KBM-7 (cell line): ENCODE results near the gene TSEN54.
"Not testable (repeated sequence)": the region's sequence is repeated elsewhere in the genome, so short reads cannot be mapped to it uniquely, and the experiment has no call there.

Experiments used
- DNase-seq: peaks from one replicate; pipeline ENCODE4 v3.0.0-alpha.2; 2015
- in situ Hi-C: fragments of 300-500 bp; cut with MboI; formaldehyde crosslinking; loops from 2 replicates; pipeline ENCODE4 v1.14.3; 2020; ENCODE audit warnings: low sequenced_read_pairs, low pct_unique_long_range_greater_than_20kb, mixed read lengths

Gene TSEN54

DNA sequence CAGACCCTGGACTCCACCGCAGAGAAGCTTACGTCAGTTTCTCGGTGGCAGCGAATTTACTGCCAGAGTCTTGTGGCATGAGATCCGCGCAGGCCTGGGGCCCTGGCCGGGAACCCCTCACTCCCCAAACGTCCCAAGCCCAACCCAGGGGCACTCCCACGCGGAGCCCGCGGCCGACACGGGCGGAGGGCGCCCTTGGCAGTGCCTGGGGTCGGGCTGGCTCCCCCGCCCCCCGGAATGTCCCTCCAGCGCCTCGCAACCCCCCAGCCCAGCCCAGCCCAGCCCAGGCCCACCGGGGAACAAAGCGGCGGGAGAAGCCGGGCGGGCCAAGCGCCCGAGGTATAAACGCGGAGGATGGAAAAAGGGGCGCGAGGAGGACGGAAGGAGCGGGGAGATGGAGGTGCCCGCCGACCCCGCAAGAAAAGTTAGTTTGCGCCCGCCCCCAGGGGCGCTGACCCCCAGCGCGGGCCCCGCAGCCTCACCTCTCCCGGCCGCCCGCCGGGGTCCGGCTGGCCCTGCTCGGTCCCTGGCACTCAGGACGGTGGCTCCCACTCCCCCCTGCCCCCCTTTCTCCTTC is 1.3 kb upstream of the TSEN54 start:
- in situ Hi-C loops, result no loop called here
- DNase-seq, result no peak

DNA sequence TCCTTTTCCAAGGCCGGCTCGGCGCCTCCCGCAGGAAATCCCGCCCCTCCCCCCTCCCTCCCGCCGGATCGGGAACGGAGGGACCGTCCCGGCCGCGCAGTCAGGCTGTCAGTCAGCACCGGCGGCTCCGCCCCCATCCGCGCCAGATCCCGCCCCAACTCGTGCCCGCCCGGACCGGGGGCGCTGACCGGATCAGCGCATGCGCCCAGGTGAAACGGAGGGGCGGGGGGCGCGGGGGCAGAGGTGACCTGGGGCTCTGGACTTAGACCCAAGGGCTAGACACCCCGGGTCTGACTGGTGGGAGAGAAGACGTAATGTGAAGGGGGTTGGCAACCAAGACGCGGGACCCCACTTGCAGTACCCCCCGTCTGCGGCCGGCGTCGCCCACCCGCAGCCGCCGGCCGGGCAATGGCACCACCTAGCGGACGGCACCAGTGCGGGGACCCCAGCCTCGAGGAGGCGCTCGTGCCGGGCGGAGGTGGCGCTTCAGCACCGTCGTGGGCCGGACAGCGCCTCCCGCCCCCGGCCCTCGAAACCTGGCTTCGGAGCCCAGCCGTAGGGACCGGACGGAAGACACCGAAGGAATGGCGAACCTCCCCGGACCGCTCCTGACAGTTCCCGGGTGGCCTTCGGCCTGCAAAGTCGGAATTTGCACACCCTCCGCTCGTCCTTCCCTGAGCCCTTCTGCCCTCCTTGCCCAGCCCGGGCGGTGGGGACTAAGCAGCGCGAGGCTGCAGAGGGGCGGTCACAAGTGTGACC is 653 bp upstream of the TSEN54 start, which contains the start of gene CASKIN2:
Gene CASKIN2 (minus strand): TSS at position 42 of the 759 bp plus-strand sequence. CDS start 1,733 bp downstream, outside the sequence.
- in situ Hi-C loops, result no loop called here

DNA sequence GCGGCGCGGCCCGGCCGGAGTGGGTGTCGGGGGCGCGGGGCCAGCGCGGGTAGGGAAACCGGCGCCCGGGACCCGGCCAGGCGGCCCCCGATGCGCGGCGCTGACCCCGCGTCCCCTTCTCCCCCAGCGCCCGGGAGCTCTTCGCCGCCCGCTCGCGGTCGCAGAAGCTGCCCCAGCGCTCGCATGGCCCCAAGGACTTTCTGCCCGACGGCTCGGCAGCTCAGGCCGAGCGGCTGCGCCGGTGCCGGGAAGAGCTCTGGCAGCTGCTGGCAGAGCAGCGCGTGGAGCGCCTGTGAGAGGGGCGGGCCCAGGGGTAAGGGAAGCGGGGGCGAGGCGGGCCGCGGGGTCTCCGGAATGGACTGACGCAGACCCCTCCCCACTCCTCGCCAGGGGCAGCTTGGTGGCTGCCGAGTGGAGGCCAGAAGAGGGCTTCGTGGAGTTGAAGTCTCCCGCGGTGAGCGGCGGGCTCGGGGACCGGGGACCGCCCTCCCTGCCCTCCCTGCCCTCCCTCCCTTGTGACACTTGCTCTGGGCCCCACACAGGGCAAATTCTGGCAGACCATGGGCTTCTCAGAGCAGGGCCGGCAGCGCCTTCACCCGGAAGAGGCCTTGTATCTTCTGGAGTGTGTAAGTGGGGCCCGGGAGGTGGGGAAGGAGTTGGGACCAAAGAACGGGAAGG is 430 bp downstream of the TSEN54 start:
- in situ Hi-C loops, result no loop called here
- DNase-seq, result peak; percentile 51

More for the DNA sequence above, 653 bp upstream of the TSEN54 start, which contains the start of gene CASKIN2:
- peak; percentile 87 for DNase-seq

DNA sequence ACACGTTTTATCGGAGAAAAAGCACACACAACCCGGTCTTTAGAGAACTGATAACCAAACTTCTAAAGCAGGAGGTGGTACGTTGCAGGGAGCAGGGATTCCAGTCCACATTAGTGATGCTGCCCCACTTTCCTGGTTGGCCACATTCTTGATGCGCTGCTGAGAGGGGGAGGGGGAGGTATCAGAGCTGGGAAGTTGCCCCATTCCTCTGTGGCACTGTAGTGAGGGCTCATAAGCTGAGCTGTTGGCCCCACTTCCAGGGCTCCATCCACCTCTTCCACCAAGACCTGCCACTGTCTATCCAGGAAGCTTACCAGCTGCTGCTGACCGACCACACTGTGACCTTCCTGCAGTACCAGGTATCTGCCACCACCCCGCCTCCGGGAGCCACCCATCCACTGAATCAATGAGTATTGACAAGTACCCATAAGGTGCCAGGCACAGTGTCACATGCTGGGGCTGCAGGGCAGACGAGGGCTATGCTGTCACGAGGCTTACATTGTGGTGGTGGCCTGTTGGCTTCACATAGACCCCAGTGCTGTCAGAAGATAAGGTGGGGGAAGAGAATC is 1.1 kb downstream of the TSEN54 start:
- in situ Hi-C loops, result no loop called here
- peak; percentile 32 for DNase-seq

DNA sequence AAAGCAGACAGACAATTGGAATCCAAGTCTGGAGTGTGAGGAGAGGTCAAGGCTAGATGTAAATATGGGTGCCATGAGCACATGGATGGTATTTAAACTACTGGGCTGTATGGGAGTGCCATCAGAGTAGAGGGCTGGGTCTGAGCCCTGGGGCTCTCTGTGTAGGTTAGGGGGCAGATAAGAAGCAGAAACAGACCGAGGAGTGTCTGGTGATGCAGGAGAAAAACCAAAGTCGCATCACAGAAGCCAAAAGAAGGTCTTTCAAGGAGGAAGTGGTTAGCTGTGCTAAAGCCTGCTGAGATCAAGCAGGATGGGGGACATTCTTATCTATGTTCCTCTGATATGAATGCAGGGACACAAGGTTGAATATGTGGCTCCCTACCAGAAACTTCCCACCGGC is 1.9 kb downstream of the TSEN54 start:
- in situ Hi-C loops, result no loop called here
- DNase-seq, result peak; percentile 70

DNA sequence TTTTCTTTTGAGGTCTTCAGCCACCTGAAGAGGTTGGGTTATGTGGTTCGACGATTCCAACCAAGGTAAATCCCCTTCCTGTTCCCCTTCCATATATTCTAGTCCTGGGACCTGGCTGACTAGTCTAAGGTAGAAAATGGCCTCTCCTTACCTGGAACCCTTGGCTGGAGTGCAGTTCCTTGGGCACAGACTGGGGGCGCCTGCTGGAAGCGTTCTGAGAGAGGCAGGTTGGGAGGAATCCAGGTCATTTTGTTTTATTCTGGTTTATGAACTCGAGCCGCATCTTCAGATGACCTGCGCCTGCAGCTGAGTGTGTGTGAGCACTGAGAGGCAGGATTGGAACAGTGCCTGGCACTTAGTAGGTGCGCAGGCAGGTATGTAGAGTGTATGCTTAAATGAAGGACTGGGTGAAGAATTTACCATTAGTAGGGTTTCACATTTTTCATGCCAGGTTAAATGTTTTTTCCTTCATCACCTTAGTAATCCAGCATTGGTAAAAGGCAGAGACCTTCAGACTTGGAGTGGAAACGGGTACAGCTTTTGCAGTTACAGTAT is 2.7 kb downstream of the TSEN54 start:
- no peak for DNase-seq
- in situ Hi-C loops, result no loop called here

DNA sequence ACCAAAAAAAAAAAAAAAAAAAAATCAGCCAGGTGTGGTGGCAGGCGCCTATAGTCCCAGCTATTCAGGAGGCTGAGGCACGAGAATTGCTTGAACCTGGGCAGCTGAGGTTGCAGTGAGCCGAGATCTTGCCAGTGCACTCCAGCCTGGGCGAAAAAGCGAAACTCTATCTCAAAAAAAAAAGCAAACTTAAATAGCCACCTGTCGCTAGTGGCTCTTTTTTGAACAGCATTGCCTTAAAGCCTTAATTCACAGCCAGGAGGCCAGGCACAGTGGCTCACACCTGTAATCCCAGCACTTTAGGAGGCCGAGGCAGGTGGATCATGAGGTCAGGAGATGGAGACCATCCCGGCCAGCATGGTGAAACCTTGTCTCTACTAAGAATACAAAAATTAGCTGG is 4.1 kb downstream of the TSEN54 start:
- DNase-seq, in situ Hi-C loops: not testable (repeated sequence)

DNA sequence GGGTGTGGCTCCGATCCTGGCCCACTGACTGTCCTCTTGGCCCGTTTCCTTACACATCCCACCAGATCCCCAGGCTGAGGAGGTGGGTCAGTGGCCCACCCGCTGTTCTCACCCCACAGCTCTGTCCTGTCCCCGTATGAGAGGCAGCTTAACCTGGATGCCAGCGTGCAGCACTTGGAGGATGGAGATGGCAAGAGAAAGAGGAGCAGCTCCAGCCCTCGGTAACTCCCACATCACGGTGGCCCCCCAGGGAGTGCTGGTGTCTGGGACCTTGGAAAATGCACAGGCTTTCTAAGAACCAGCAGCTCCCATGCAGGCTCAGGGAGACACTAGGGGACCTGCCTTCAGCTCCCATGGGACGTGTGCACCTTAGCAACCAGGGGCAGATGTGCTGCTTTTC is 5.0 kb downstream of the TSEN54 start:
- in situ Hi-C loops, result no loop called here
- DNase-seq, result no peak

DNA sequence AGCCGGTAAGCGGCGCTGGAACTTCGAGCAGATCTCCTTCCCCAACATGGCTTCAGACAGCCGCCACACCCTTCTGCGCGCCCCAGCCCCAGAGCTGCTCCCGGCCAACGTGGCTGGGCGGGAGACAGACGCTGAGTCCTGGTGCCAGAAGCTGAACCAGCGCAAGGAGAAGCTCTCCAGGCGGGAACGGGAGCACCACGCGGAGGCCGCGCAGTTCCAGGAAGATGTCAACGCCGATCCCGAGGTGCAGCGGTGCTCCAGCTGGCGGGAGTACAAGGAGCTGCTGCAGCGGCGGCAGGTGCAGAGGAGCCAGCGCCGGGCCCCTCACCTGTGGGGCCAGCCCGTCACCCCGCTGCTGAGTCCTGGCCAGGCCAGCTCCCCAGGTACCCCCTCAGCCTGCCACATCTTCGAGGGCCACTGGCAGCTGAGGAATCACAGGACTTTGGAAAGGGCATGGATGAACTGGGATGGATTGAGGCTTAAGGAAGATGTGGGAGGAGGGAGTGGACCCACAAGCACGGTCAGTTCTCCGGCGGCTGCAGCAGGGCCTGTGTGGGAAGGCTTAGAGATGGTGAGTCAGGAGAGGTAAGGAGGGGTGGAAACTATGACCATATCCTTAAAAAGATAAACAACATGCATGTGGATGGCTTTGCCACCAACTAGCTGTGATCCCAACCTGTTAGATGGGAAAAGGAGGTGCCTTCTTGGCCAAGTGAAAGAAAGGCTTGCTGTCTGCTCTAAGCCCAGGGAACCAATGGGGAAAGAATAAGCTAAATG is 5.8 kb downstream of the TSEN54 start:
- no peak for DNase-seq
- in situ Hi-C loops, result no loop called here

DNA sequence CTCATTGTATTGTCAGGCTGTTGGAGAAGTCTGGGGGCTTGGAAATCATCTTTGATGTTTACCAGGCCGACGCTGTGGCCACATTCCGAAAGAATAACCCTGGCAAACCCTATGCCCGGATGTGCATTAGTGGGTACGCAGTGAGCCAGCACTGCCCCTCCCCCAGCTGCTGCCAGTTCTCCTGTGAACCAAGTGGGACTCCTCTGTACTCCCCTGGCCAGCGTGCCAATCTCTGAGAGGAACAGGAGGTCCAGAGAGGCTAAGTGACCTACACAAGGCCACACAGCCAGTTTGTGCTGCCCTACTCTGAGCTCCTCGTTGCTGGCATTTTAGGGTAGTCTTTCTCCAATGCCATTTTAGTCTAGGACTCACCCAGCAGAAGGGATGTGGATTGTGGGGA is 7.3 kb downstream of the TSEN54 start:
- no peak for DNase-seq
- in situ Hi-C loops, result no loop called here

DNA sequence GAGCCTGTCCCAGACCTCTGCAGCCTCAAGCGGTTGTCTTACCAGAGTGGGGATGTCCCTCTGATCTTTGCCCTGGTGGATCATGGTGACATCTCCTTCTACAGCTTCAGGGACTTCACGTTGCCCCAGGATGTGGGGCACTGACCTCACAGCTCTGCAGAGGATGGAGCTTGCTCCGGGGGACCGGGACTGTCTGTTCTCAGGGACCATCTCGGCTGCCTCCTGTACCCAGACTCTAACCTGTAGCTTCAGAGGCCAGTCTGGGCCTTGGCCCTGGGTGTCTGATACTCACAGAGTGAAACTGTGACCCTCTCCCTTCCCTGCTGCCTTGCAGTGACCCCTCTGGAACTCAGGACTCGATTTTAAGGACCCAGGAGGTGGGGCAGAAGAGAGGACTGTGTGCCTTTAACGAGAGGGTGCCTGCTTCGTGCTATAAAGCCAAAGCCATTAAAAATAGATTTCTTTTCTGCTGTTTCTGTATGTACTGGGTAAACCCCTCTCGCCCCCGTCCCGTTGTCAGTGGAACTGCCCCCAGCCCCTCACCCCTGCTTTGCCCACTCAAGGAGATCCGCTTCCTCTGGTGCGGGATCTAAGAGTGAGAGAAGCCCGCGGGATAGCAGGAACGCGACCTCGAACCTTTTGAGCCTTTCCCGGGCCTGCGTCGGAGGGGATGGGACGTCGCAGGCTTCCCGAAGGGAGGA is 8.1 kb downstream of the TSEN54 start:
- in situ Hi-C loops, result no loop called here
- no peak for DNase-seq

DNA sequence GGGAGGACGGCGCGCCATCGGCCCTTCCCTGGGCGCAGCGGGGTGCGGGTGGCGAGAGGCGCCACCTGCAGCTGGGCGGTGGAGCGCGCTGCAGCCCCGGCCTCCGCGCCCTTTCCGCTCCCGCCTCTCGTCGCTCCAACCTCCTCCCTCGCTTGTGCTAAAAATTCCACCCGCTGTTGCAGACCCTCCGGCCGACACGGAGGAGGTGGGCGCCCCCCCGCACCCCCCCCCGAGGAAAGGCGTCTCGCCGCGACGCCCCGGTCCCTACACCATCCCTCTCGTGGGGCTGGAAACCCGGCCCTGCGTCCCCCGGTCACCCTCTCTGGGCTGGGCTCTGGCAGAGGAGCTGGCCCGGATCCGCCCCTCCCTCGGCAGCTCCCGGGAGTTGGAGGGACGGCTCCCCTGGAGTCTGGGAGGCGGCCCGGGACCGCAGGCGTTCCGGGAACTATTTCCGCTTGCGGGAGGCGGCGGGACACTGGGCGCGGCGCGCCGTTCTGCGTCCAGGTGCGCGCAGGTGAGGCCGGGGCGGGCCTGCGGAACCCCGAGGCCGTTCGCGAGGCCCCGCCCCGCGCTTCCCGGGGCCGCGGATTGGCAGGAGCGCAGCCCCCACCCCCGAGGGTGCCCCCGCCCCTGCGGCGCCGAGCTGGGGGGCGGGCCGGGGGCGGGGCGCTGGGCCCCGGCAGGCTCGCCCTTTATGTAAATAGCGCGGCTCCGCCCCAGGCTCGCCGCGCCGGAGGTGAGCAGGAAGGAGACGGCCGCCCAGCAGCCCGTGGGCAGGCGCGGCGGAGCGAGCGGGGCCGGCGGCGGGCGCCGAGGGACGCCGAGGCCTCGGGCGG is 8.9 kb downstream of the TSEN54 start, which contains the start of gene LLGL2:
Gene LLGL2 (plus strand): TSS at position 728 of the 836 bp plus-strand sequence. CDS start 17,730 bp downstream, outside the sequence.
- in situ Hi-C loops, result no loop called here
- peak; percentile 88 for DNase-seq

DNA sequence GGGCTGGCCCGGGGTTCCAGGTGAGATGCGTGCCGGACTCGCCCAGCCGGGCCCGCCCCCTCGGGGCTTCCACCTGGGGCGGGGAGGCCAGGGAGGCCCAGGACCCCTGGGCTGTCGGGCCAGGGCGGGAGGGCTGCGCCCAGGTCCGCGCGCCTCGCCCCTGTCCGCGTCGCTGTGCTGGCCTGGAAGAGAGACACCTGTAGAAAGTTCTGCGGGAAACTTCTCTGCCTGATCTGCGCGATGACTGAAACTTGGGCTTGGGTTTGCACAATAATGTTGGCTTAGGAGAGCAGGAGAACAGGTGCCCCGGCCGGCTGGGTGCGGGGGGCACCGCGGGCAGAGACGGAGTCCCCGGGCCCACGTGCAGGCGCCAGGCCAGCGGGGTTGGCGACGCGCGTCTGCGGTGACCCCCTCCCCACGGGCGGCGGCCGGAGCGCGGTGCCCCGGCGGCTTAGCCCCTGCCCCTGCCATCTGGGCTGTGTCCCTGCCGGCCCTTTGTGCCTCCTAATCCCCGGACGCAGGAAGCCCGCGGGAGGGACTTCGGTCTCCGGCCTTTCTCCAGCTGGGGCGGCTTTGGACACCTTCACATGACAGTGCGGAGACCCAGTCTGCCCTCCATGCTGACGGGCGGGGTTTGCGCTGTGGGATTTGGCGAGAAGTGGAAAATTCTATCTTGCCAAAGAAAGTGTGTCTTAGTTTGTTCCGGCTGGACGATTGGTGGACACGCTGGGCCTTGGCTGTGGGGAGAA is 9.7 kb downstream of the TSEN54 start:
- peak; percentile 24 for DNase-seq
- in situ Hi-C loops, result no loop called here

DNA sequence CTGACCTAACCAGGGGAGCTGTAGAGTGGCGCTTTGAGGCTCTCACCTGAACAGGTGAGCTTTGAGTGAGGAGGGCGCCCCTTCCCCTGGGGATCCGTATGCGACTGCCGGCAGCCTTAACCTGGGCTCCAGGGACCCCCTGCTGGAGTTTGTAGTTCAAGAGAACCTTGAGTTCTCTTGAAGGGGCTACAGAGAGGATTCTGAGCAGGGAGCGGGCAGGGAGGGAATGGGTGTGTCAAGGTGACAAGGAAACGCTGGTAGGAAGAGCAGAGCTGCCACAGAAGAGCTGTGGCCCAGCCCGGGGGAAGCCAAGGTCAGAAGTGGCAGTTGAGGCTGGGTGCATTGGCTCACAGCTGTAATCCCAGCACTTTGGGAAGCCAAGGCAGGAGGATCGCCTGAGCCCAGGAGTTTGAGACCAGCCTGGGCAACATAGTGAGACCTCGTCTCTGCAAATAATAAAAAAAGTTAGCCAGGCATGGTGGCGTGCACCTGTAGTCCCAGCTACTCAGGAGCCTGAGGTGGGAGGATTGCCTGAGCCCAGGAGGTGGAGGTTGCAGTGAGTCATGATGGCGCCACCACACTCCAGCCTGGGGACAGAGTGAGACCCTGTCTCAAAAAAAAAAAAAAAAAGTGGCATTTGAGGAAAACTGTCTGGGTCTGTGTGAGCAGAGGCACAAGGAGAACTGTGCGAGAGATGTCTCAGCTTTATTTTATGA is 10.4 kb downstream of the TSEN54 start:
- peak; percentile 16 for DNase-seq
- in situ Hi-C loops, result no loop called here

DNA sequence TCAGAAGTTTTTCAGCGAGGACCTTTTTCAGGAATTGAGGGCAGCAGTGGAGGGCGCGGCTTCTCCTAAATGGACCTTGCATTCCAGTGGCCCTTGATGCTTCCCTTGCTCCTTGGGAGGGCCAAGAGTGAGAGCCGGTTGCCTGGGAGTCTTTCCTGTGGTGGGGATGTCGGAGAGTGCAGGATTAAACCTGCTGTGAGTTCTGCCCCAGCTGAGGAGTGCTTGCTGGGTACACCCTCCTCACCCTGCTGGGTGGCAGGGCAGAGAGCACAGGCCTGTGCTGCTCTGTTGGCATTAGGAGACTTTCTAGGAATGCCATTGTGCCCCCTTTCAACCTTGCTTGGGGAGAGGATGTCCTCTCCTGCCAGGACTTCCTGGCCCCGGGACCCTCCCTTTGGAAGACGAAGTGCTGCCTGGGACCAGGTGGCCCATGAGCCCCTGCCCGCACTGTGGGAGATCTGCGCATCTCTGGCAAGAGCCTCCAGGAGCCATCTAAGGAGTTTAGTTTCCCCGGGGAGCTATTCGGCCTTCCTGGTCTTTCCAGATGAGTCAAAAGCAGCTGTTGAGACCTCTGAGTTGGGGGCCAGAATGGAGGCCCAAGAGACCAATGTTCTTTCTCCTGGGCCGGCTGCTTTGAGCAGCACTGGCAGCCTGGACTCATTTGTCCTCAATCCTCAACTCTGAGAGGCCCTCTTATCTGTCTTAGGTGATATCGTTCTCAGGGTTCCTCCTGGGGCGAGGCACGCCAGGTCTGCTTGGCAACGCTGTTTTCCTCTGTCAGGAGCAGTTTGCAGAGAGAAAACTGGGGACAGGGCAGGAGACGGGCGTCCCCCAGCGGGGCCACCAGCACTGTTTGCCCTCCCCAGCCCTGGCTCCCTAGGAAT is 14.8 kb downstream of the TSEN54 start:
- in situ Hi-C loops, result no loop called here
- DNase-seq, result no peak
